Measurements from ENCODE around the gene STX11. TPM values are rescaled to one million over a fixed set of nuclear protein-coding genes. Genes with fewer than 3 reads are reported as not detected.

The STX11 gene
- total RNA-seq, 4 donors from 2014 or later = 9.3 to 15.4 (median 11.2) TPM

GRCh38 chr6:144231721-144232120, 81.4 kb downstream of the STX11 start:
- Histone ChIP-seq H3K4me3 (no peak overlapping the region), H3K4me1 (peaks cover 0 to 13% (median 0%) of the 10 kb centered on the region in 3 donors), H3K36me3 (no peaks in the 10 kb centered on the region), H3K27me3 (no peaks in the 10 kb centered on the region), H3K27ac (no peak overlapping the region), H3K9me3 (no peaks in the 10 kb centered on the region)
- TF ChIP-seq, protein P1, sequence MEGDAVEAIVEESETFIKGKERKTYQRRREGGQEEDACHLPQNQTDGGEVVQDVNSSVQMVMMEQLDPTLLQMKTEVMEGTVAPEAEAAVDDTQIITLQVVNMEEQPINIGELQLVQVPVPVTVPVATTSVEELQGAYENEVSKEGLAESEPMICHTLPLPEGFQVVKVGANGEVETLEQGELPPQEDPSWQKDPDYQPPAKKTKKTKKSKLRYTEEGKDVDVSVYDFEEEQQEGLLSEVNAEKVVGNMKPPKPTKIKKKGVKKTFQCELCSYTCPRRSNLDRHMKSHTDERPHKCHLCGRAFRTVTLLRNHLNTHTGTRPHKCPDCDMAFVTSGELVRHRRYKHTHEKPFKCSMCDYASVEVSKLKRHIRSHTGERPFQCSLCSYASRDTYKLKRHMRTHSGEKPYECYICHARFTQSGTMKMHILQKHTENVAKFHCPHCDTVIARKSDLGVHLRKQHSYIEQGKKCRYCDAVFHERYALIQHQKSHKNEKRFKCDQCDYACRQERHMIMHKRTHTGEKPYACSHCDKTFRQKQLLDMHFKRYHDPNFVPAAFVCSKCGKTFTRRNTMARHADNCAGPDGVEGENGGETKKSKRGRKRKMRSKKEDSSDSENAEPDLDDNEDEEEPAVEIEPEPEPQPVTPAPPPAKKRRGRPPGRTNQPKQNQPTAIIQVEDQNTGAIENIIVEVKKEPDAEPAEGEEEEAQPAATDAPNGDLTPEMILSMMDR (IDR thresholded peaks at IDR 0.05) = no peak
- TF ChIP-seq POLR2A (IDR thresholded peaks at IDR 0.05) = no peak
- DNase-seq = no peak
- WGBS, 2 donors = 16 to 51% methylated on average over 3 of the region's 3 CpGs
- intact Hi-C loops (cut with DNase I) = no loop called here

DNA sequence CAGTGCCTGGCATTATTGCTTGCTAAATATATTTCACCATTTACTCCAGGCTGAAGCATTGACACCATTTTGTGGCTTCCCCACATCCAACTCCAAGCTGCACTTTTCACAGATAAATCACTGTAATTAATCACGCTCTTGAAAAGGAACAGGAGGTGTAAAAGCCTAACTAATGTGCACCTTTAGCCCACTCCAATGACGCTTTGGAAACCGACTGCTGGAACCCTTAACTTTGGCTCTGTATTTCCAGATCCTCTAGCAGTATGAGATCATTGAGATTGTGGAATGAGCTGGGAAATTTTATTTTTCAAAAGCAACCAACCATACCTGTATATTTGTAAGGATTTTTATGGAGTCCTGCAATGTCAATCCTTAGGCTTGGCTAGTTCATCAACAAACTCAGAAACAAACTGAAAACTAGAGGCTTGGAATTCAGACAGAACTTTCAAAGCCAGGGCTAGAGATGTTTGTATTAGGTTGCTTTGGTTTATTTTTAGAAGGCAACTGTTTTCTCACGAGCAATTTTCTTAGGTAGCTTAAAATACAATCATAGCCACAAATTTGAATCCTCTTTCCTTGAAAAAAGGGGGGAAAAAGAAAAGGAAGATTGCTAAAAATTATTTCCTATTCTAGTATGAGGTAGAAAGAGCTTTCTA, 82.0 kb downstream of the STX11 start:
- Histone ChIP-seq H3K27me3 (no peaks in the 10 kb centered on the region), H3K36me3 (no peaks in the 10 kb centered on the region), H3K4me3 (no peak overlapping the region), H3K9me3 (no peaks in the 10 kb centered on the region), H3K27ac (no peak overlapping the region), H3K4me1 (peaks cover 0 to 13% (median 0%) of the 10 kb centered on the region in 3 donors)
- intact Hi-C loops (cut with DNase I) = no loop called here
- TF ChIP-seq, protein P1 (IDR thresholded peaks at IDR 0.05) = no peak
- TF ChIP-seq POLR2A (IDR thresholded peaks at IDR 0.05) = no peak
- no peak for DNase-seq
- WGBS, 2 donors = 49 to 53% methylated on average over 4 of the region's 4 CpGs

DNA sequence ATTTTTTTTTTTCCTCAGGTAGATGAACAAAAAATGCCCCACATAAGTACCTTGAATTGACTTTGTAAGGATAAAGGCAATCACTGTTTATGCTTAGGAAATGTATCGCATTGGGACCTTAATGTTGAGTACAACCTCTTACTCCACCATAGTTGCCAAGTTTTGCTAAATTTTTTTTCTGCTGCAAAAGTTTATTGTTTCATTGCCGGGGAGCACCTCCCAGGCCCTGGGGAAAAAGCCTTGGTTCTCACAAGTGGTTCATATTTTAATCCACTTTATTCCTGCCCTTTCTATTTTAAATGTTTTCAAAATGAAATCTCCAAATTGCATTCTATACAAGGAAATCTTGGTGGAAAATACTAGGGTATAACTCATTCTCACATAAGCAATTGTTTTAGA, 82.5 kb downstream of the STX11 start:
- Histone ChIP-seq H3K9me3 (no peaks in the 10 kb centered on the region), H3K27me3 (no peaks in the 10 kb centered on the region), H3K36me3 (no peaks in the 10 kb centered on the region), H3K4me1 (peaks cover 0 to 13% (median 0%) of the 10 kb centered on the region in 3 donors), H3K4me3 (no peak overlapping the region), H3K27ac (no peak overlapping the region)
- intact Hi-C loops (cut with DNase I) = no loop called here
- DNase-seq = no peak
- no peak for TF ChIP-seq POLR2A (IDR thresholded peaks at IDR 0.05)
- TF ChIP-seq, protein P1 (IDR thresholded peaks at IDR 0.05) = no peak
- 42 to 43% methylated on average over 2 of the region's 2 CpGs for WGBS, 2 donors

DNA sequence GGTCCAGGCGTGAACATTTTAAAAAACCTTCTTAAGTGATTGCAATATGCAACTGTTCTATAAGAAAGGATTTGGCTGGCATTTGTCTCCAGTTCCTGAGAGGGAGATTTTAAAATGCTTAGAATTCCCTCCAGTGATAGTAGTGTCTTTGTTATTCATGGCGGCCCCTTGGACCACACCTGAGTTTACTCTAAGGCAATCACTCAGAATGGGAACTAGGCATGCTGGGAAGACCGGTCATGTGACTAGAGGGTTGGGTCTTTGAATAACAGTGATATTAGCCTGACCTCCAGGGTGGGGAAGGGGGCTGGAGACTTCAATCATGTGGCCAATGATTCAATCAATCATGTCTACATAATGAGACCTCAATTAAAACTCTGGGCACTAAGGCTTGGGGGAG, 84.1 kb downstream of the STX11 start:
- WGBS, 2 donors = 81 to 100% methylated on average over 3 of the region's 3 CpGs
- H3K9me3 ChIP-seq = no peaks in the 10 kb centered on the region
- intact Hi-C loops (cut with DNase I) = no loop called here

DNA sequence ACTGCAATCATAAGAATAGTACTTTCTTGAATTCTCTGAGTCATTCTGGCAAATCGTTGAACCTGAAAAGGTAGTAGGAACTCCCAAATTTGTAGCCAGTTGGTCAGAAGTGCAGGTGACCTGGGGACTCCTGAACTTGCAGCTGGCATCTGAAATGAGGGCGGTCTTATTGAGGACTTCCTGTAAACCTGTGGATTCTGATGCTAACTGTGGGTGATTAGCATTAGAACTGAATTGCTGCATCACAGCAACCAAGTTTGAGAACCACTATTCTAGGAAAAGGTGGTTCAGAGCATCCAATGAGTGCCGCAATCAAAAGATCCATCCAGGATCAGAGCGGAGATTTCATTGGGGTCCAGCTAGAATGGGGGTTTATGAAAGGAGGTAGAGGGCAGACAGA, 84.6 kb downstream of the STX11 start:
- Histone ChIP-seq H3K36me3 (no peaks in the 10 kb centered on the region), H3K4me1 (peaks cover 0 to 13% (median 0%) of the 10 kb centered on the region in 3 donors)

More for the DNA sequence above, 84.1 kb downstream of the STX11 start:
- no peak overlapping the region for H3K27ac ChIP-seq
- TF ChIP-seq, protein P1 (IDR thresholded peaks at IDR 0.05) = no peak
- no peak for TF ChIP-seq POLR2A (IDR thresholded peaks at IDR 0.05)
- no peaks in the 10 kb centered on the region for H3K36me3 ChIP-seq
- peaks cover 0 to 13% (median 0%) of the 10 kb centered on the region in 3 donors for H3K4me1 ChIP-seq
- H3K4me3 ChIP-seq = no peak overlapping the region
- no peak for DNase-seq
- no peaks in the 10 kb centered on the region for H3K27me3 ChIP-seq

More for the DNA sequence above, 84.6 kb downstream of the STX11 start:
- Histone ChIP-seq H3K4me3 (no peak overlapping the region), H3K27ac (no peak overlapping the region), H3K9me3 (no peaks in the 10 kb centered on the region), H3K27me3 (no peaks in the 10 kb centered on the region)
- no peak for DNase-seq
- whole genome bisulfite sequencing, 2 donors = 70 to 74% methylated on average over 4 of the region's 4 CpGs
- TF ChIP-seq, protein P1 (IDR thresholded peaks at IDR 0.05) = no peak
- no peak for TF ChIP-seq POLR2A (IDR thresholded peaks at IDR 0.05)
- intact Hi-C loops (cut with DNase I) = no loop called here

Other genes starting within 250 kb of the STX11 start
- 10 to 100 TPM; 14.2 to 25.4 (median 15.8) TPM for gene PLAGL1, start 142.3 kb upstream of the STX11 start, total RNA-seq
- 100 to 1,000 TPM; 135 to 201 (median 169) TPM for gene SF3B5, start 54.9 kb upstream of the STX11 start, total RNA-seq
- gene UTRN, start 134.8 kb downstream of the STX11 start, total RNA-seq = 100 to 1,000 TPM in 1 of 4 donors, 10 to 100 TPM in 3; 43.8 to 148 (median 69.8) TPM